Panc1 (cell line): ENCODE measurements around the gene ACADL.

ENCODE experiments used
- CTCF ChIP-seq: fragments of 450-650 bp; IDR thresholded peaks from 2 replicates; pipeline ENCODE4 v1.5.1; 2017; ENCODE audit warnings: mild to moderate bottlenecking
- POLR2AphosphoS5 ChIP-seq: IDR thresholded peaks from 2 replicates; pipeline ENCODE4 v1.6.1; 2012; ENCODE audit warnings: mild to moderate bottlenecking, low read depth, low read length, moderate library complexity
- SIN3A ChIP-seq: IDR thresholded peaks from 2 replicates; pipeline ENCODE4 v1.6.1; 2012; ENCODE audit warnings: low read depth, mild to moderate bottlenecking, low read length, moderate library complexity, borderline replicate concordance; ENCODE audit not compliant: insufficient read depth
- TCF7L2 ChIP-seq: IDR thresholded peaks from 2 replicates; pipeline ENCODE4 v1.6.1; 2011; ENCODE audit warnings: mild to moderate bottlenecking, low read depth, low read length, inconsistent platforms
- TF ChIP-seq, protein P1 (sequence below), 2 experiments: IDR thresholded peaks; 2 replicates each; pipeline ENCODE4 v1.6.1; 2011 to 2012; ENCODE audit warnings: low read depth in 2 of 2, control low read depth in 1 of 2, low read length in 1 of 2, mild to moderate bottlenecking in 1 of 2, moderate library complexity in 1 of 2; ENCODE audit not compliant: insufficient read depth in 1 of 2

- no peak for TF ChIP-seq POLR2AphosphoS5
- TF ChIP-seq CTCF = no peak
- no peak for TF ChIP-seq SIN3A
- no peak for TF ChIP-seq TCF7L2
- TF ChIP-seq, protein P1, sequence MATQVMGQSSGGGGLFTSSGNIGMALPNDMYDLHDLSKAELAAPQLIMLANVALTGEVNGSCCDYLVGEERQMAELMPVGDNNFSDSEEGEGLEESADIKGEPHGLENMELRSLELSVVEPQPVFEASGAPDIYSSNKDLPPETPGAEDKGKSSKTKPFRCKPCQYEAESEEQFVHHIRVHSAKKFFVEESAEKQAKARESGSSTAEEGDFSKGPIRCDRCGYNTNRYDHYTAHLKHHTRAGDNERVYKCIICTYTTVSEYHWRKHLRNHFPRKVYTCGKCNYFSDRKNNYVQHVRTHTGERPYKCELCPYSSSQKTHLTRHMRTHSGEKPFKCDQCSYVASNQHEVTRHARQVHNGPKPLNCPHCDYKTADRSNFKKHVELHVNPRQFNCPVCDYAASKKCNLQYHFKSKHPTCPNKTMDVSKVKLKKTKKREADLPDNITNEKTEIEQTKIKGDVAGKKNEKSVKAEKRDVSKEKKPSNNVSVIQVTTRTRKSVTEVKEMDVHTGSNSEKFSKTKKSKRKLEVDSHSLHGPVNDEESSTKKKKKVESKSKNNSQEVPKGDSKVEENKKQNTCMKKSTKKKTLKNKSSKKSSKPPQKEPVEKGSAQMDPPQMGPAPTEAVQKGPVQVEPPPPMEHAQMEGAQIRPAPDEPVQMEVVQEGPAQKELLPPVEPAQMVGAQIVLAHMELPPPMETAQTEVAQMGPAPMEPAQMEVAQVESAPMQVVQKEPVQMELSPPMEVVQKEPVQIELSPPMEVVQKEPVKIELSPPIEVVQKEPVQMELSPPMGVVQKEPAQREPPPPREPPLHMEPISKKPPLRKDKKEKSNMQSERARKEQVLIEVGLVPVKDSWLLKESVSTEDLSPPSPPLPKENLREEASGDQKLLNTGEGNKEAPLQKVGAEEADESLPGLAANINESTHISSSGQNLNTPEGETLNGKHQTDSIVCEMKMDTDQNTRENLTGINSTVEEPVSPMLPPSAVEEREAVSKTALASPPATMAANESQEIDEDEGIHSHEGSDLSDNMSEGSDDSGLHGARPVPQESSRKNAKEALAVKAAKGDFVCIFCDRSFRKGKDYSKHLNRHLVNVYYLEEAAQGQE (IDR thresholded peaks at IDR 0.05; ENCODE audit: insufficient read depth in 1 of 2, low read depth in 2 of 2, low read length in 1 of 2) = no peak
These were observed 39.0 kb upstream of the ACADL start for GRCh38 chr2:210264282-210264681.
